GM21619 (cell line): Measurements from ENCODE around the gene PCNX3.
"Not testable (repeated sequence)": the region's sequence is repeated elsewhere in the genome, so short reads cannot be mapped to it uniquely, and the experiment has no call there.

Experiments
- ATAC-seq: cut with Tn5 transposase; IDR thresholded peaks from one replicate; pipeline ENCODE4 v1.9.1; 2021; ENCODE audit not compliant: unreplicated experiment

Gene PCNX3

DNA sequence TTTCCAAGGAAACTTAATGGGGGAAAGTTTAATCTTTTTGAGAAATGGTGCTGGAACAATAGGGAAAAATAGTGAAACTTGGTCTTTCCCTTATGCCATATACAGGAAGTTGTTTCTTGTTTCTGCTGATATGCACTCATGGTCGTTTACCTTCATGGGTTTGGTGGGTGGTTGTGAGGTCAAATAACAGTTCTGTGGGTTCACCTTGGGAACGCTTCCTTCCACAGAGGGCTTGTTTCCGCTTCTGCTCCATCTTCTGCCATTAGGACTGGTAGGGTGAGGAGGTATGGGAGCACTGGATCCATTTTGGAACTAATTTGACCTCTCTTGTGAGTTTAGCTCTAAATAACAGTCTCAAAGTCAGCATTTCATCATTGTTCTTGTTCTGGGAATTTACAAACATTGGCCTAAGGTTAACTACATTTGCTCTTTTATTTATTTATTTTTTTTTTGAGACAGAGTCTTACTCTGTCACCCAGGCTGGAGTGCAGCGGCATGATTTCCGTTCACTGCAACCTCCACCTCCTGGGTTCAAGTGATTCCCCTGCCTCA lies 64.7 kb downstream of the PCNX3 start:
- ATAC-seq = no peak

DNA sequence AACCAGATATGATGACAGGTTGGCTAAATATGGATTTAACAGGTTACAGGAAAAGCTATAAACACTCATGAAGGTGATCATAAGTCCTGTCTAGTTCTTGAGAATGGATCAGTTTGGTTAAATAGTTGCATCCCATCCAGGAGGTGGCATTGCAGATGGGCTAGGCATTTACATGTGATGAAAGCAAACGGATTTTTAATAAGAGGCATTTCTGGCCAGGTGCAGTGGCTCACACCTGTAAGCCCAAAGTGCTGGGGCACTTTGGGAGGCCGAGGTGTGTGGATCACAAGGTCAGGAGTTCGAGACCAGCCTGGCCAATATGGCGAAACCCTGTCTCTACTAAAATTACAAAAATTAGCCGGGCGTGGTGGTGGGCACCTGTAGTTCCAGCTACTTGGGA lies 67.9 kb downstream of the PCNX3 start:
- not testable (repeated sequence) for ATAC-seq

DNA sequence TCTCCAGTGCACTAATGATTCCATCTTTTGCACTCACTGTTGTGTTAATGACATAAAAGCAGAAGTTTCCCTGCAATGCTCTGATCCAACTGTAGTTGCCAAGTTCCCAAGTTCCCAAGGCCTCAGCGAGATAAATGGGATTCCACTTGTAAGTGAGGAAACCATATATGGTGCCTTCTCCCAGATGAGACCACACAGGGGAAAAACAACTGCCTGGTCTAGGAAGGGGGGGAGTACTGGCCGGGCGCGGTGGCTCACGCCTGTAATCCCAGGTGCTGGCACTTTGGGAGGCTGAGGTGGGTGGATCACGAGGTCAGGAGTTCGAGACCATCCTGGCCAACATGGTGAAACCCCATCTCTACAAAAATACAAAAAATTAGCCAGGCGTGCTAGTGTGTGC lies 70.4 kb downstream of the PCNX3 start:
- no peak for ATAC-seq
